HepG2 (cell line): ENCODE measurements around the gene WDCP. TPM values are rescaled to one million over a fixed set of nuclear protein-coding genes. Genes with fewer than 3 reads are reported as not detected.

Experiments
- BCL3 ChIP-seq: sonication (generic); formaldehyde crosslinking; IDR thresholded peaks from 2 replicates; pipeline ENCODE4 v1.5.1; 2020; ENCODE audit warnings: mild to moderate bottlenecking, missing genetic modification reagents, moderate library complexity
- BRD4 ChIP-seq: sonication (generic); formaldehyde crosslinking; IDR thresholded peaks from 2 replicates; pipeline ENCODE4 v1.4.0; 2020; ENCODE audit warnings: missing genetic modification reagents
- BRF2 ChIP-seq: sonication (generic); formaldehyde crosslinking; IDR thresholded peaks from 2 replicates; pipeline ENCODE4 v1.8.1; 2022; ENCODE audit warnings: mild to moderate bottlenecking, missing genetic modification reagents
- CAMTA2 ChIP-seq: sonication (generic); formaldehyde crosslinking; IDR thresholded peaks from 2 replicates; pipeline ENCODE4 v1.4.0; 2020; ENCODE audit warnings: mild to moderate bottlenecking, missing genetic modification reagents, borderline replicate concordance
- FOXC1 ChIP-seq: sonication (generic); formaldehyde crosslinking; IDR thresholded peaks from 2 replicates; pipeline ENCODE4 v1.8.0; 2022; ENCODE audit warnings: mild to moderate bottlenecking, missing genetic modification reagents, borderline replicate concordance
- HBP1 ChIP-seq: IDR thresholded peaks from 2 replicates; pipeline ENCODE4 v1.6.1; 2016; ENCODE audit warnings: low read depth, control low read depth
- KLF12 ChIP-seq: sonication (generic); formaldehyde crosslinking; IDR thresholded peaks from 2 replicates; pipeline ENCODE4 v1.4.0; 2020; ENCODE audit warnings: missing genetic modification reagents, borderline replicate concordance
- KLF15 ChIP-seq: sonication (generic); formaldehyde crosslinking; IDR thresholded peaks from 2 replicates; pipeline ENCODE4 v1.8.1; 2023; ENCODE audit warnings: borderline replicate concordance, mild to moderate bottlenecking, inconsistent platforms, missing genetic modification reagents, mixed read lengths
- KLF6 ChIP-seq: IDR thresholded peaks from 2 replicates; pipeline ENCODE4 v1.8.0; 2016; ENCODE audit warnings: missing biosample characterization, missing genetic modification reagents
- MED8 ChIP-seq: sonication (generic); formaldehyde crosslinking; IDR thresholded peaks from 2 replicates; pipeline ENCODE4 v1.8.1; 2023; ENCODE audit warnings: mild to moderate bottlenecking, missing genetic modification reagents; ENCODE audit not compliant: insufficient replicate concordance
- NFRKB ChIP-seq: fragments of 450-650 bp; IDR thresholded peaks from 2 replicates; pipeline ENCODE4 v1.6.1; 2017
- NRL ChIP-seq: sonication (generic); formaldehyde crosslinking; IDR thresholded peaks from 2 replicates; pipeline ENCODE4 v1.5.0; 2020; ENCODE audit warnings: missing genetic modification reagents, mild to moderate bottlenecking, moderate library complexity, borderline replicate concordance
- RXRB ChIP-seq: IDR thresholded peaks from 2 replicates; pipeline ENCODE4 v1.6.1; 2016; ENCODE audit warnings: borderline replicate concordance, missing genetic modification reagents, missing compliant biosample characterization
- YEATS2 ChIP-seq: sonication (generic); formaldehyde crosslinking; IDR thresholded peaks from 2 replicates; pipeline ENCODE4 v1.4.0; 2020; ENCODE audit warnings: missing genetic modification reagents, borderline replicate concordance
- ZBTB7B ChIP-seq: sonication (generic); formaldehyde crosslinking; IDR thresholded peaks from 2 replicates; pipeline ENCODE4 v1.4.0; 2020; ENCODE audit warnings: missing genetic modification reagents
- ZKSCAN5 ChIP-seq: sonication (generic); formaldehyde crosslinking; IDR thresholded peaks from 2 replicates; pipeline ENCODE4 v1.5.1; 2020; ENCODE audit warnings: mild to moderate bottlenecking, missing genetic modification reagents
- ZNF292 ChIP-seq: sonication (generic); formaldehyde crosslinking; IDR thresholded peaks from 2 replicates; pipeline ENCODE4 v1.8.1; 2022; ENCODE audit warnings: mild to moderate bottlenecking, low read depth, missing genetic modification reagents, borderline replicate concordance
- ZNF577 ChIP-seq: sonication (generic); formaldehyde crosslinking; IDR thresholded peaks from 2 replicates; pipeline ENCODE4 v1.4.0; 2020; ENCODE audit warnings: mild to moderate bottlenecking, low read depth, missing genetic modification reagents, borderline replicate concordance
- ZNF616 ChIP-seq: sonication (generic); formaldehyde crosslinking; IDR thresholded peaks from 2 replicates; pipeline ENCODE4 v1.5.0; 2020; ENCODE audit warnings: low read depth, mild to moderate bottlenecking, missing genetic modification reagents
- ZNF749 ChIP-seq: sonication (generic); formaldehyde crosslinking; IDR thresholded peaks from 2 replicates; pipeline ENCODE4 v1.8.0; 2022; ENCODE audit warnings: mild to moderate bottlenecking, missing genetic modification reagents, moderate library complexity, borderline replicate concordance
- ZNF776 ChIP-seq: sonication (generic); formaldehyde crosslinking; IDR thresholded peaks from 2 replicates; pipeline ENCODE4 v1.4.0; 2020; ENCODE audit warnings: mild to moderate bottlenecking, missing genetic modification reagents
- ZNF839 ChIP-seq: sonication (generic); formaldehyde crosslinking; IDR thresholded peaks from 2 replicates; pipeline ENCODE4 v1.4.0; 2020; ENCODE audit warnings: missing genetic modification reagents, mild to moderate bottlenecking, borderline replicate concordance
- ZNF841 ChIP-seq: sonication (generic); formaldehyde crosslinking; IDR thresholded peaks from 2 replicates; pipeline ENCODE4 v1.8.1; 2023; ENCODE audit warnings: missing genetic modification reagents, borderline replicate concordance
- polyA plus RNA-seq, 8 experiments: library from polyadenylated mRNA; depleted of rRNA in 3 of 8; stranded (reverse) in 7 of 8; unstranded in 1 of 8; fragments of >200 nt; fragmentation: Illumina TruSeq in 4 of 8; extraction: Trizol in 4 of 8; gene quantifications; 2 replicates each; pipeline versions ENCODE4 v1.2.1 to v1.2.3, GENCODE V29; 2011 to 2016; ENCODE audit warnings: low read depth in 4 of 8, missing spikeins in 1 of 8, mixed read lengths in 1 of 8; ENCODE audit not compliant: insufficient read depth in 1 of 8
- total RNA-seq, 5 experiments: library from RNA; depleted of rRNA; stranded (reverse); fragments of >200 nt; fragmentation: Illumina TruSeq; extraction: Trizol; gene quantifications; 2 replicates each; pipeline ENCODE4 v1.2.3, GENCODE V29; 2016; ENCODE audit warnings: low read depth in 1 of 5
- TF ChIP-seq, protein P1 (sequence below): sonication (generic); formaldehyde crosslinking; IDR thresholded peaks from 2 replicates; pipeline ENCODE4 v1.5.1; 2020; ENCODE audit warnings: mild to moderate bottlenecking, moderate library complexity, missing genetic modification reagents

WDCP gene
- total and polyA plus RNA-seq, 2 of the 13 experiments (the other 11 are each of a cell fraction or from before 2014, with no cell fraction given), result 17.4 to 22.6 TPM

DNA sequence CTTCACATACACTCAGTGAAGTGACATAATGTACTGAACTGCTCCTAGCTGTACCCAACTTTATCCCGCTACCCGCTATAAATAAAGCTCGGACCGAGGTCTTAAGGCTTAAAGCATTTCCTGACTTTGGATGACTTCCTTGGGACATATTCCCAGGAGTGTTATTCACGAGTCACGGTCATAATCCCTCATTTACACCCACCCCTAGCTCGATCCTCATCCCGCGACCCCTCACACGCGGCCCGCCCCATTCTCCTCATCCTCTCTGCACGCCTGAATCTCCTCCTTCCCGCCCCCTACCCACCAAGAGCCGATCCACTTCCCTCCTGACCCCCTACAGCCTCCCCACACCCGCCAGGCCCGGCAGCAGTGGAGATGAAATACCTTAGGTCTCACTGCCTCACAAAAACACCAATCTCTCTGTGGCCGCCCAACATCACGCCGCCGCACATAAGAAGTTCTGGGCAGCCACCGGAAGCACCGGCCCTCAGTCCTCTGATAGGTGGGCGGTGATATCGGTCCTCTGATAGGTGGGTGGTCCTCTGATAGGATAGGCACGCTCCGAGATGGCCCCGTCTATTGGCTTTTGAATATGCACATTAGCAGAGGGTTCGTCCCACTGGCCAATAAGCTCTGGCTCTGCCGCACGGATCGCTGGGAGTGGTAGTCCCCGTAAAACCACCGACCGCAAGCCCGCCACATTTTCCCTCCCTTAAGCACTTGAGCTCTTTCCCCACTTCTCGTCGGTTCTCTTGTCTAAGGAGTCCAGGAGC, at the start of gene WDCP (continued):
- TF ChIP-seq ZNF616 (CRISPR knock-in tag), result no peak
- peak; percentile 69 for TF ChIP-seq YEATS2
- TF ChIP-seq, protein P1, sequence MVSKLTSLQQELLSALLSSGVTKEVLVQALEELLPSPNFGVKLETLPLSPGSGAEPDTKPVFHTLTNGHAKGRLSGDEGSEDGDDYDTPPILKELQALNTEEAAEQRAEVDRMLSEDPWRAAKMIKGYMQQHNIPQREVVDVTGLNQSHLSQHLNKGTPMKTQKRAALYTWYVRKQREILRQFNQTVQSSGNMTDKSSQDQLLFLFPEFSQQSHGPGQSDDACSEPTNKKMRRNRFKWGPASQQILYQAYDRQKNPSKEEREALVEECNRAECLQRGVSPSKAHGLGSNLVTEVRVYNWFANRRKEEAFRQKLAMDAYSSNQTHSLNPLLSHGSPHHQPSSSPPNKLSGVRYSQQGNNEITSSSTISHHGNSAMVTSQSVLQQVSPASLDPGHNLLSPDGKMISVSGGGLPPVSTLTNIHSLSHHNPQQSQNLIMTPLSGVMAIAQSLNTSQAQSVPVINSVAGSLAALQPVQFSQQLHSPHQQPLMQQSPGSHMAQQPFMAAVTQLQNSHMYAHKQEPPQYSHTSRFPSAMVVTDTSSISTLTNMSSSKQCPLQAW, result no peak; the same call in 1 of the 2 replicates
- TF ChIP-seq ZNF776 (CRISPR knock-in tag), result peak; percentile 83
- no peak for TF ChIP-seq ZNF292 (CRISPR knock-in tag)
- peak; percentile 77 for TF ChIP-seq MED8 (CRISPR knock-in tag)
- TF ChIP-seq KLF6 (CRISPR knock-in tag), result peak; percentile 74; the same call in 1 of the 2 replicates
- peak; percentile 21; the same call in 1 of the 2 replicates for TF ChIP-seq NRL
- TF ChIP-seq BCL3, result peak; percentile 37; the same call in 1 of the 2 replicates
- 0 out of 2 replicates have a peak, but pooled peaks have one; percentile 10 for TF ChIP-seq NFRKB
- 0 out of 2 replicates have a peak, but pooled peaks have one; percentile 70 for TF ChIP-seq ZNF749 (CRISPR knock-in tag)
- 0 out of 2 replicates have a peak, but pooled peaks have one; percentile 34 for TF ChIP-seq BRF2 (CRISPR knock-in tag)
- no peak for TF ChIP-seq ZNF841 (CRISPR knock-in tag)
- TF ChIP-seq HBP1, result peak; percentile 60
- TF ChIP-seq ZKSCAN5, result 0 out of 2 replicates have a peak, but pooled peaks have one; percentile 17
- peak; percentile 83; the same call in 1 of the 2 replicates for TF ChIP-seq KLF15 (CRISPR knock-in tag)
- no peak for TF ChIP-seq ZNF577 (CRISPR knock-in tag)
- peak; percentile 89; the same call in 1 of the 2 replicates for TF ChIP-seq CAMTA2 (CRISPR knock-in tag)
- no peak; the same call in 1 of the 2 replicates for TF ChIP-seq ZNF839 (CRISPR knock-in tag)
- TF ChIP-seq BRD4 (CRISPR knock-in tag), result peak; percentile 74
- no peak for TF ChIP-seq FOXC1 (CRISPR knock-in tag)
- no peak for TF ChIP-seq KLF12 (CRISPR knock-in tag)
- 0 out of 2 replicates have a peak, but pooled peaks have one; percentile 13 for TF ChIP-seq RXRB
- TF ChIP-seq ZBTB7B (CRISPR knock-in tag), result 0 out of 2 replicates have a peak, but pooled peaks have one; percentile 40
